GM12878 (cell line): ENCODE results near the gene THRA. TPM values are rescaled to one million over a fixed set of nuclear protein-coding genes. Genes with fewer than 3 reads are reported as not detected.

Experiments used
- ATAC-seq: fragments of 200-7000 bp; cut with Tn5 transposase; 3 replicates; pipeline ENCODE4 v1.9.1; 2020; ENCODE audit warnings: mild to moderate bottlenecking, moderate library complexity
- BruUV-seq: library from RNA; stranded (reverse); fragments of 400-500 nt; replicated peaks from 2 replicates; lab custom pipeline; 2021; lab: Mats Ljungman, UMichigan
- CTCF ChIA-PET: fragments of 300-600 bp; sonication (Branson Sonifier 250); formaldehyde crosslinking; extraction: SDS; loops from one replicate; lab custom pipeline; 2021; ENCODE audit warnings: inconsistent platforms; lab: Yijun Ruan, JAX
- POLR2A ChIA-PET: fragments of 350-600 bp; formaldehyde crosslinking; extraction: SDS; loops from one replicate; lab custom pipeline; 2021; ENCODE audit warnings: inconsistent platforms; lab: Charles Lee
- RAD21 ChIA-PET: fragments of 300-600 bp; sonication (Branson Sonifier 250); formaldehyde crosslinking; loops from one replicate; lab custom pipeline; 2023; ENCODE audit warnings: antibody characterized with exemption; ENCODE audit not compliant: unreplicated experiment; lab: Charles Lee
- SMC1A ChIA-PET: fragments of 300-600 bp; sonication (Branson Sonifier 250); formaldehyde crosslinking; loops from one replicate; lab custom pipeline; 2023; ENCODE audit not compliant: unreplicated experiment, uncharacterized antibody; lab: Charles Lee
- DNase-seq: peaks from one replicate; pipeline ENCODE4 v3.0.0-alpha.2; 2011; ENCODE audit warnings: low read depth, low spot score
- FAIRE-seq: peaks from 3 replicates; lab custom pipeline; 2011; peaks lifted over from hg19 to GRCh38; lab: Jason Lieb, UNC
- H2AFZ ChIP-seq: 2 replicates; pipeline ENCODE4 v1.6.0; 2011; ENCODE audit warnings: low read depth, low read length, control low read depth; ENCODE audit not compliant: control insufficient read depth
- H3K27ac ChIP-seq: 2 replicates; pipeline ENCODE4 v1.5.1; 2011; ENCODE audit warnings: control low read depth; ENCODE audit not compliant: control insufficient read depth, insufficient read depth
- H3K27me3 ChIP-seq, 2 experiments: replicated peaks in 1 of 2; 2 replicates each; pipeline versions ENCODE4 v1.6.0 to v1.6.1; 2011; ENCODE audit warnings: low read length in 1 of 2; ENCODE audit not compliant: control insufficient read depth in 2 of 2, insufficient read depth in 2 of 2
- H3K36me3 ChIP-seq, 2 experiments: 2 replicates each; pipeline ENCODE4 v1.5.1; 2011; ENCODE audit warnings: low read length in 1 of 2; ENCODE audit not compliant: control insufficient read depth in 2 of 2, insufficient read depth in 2 of 2
- H3K4me1 ChIP-seq: 2 replicates; pipeline ENCODE4 v1.6.1; 2011; ENCODE audit warnings: mild to moderate bottlenecking, low read length, moderate library complexity, mixed read lengths; ENCODE audit not compliant: control insufficient read depth, insufficient read depth
- H3K4me2 ChIP-seq: 2 replicates; pipeline ENCODE4 v1.6.0; 2011; ENCODE audit warnings: control low read depth; ENCODE audit not compliant: control insufficient read depth, insufficient read depth
- H3K4me3 ChIP-seq: fragments of 200-600 bp; sonication (generic); 2 replicates; pipeline ENCODE4 v1.5.1; 2016
- H3K79me2 ChIP-seq: 2 replicates; pipeline ENCODE4 v1.6.0; 2011; ENCODE audit warnings: low read length; ENCODE audit not compliant: control insufficient read depth, insufficient read depth
- H3K9ac ChIP-seq: 2 replicates; pipeline ENCODE4 v1.8.0; 2011; ENCODE audit warnings: low read length, control low read depth, mixed read lengths; ENCODE audit not compliant: control insufficient read depth, insufficient read depth
- H3K9me3 ChIP-seq: replicated peaks from 3 replicates; pipeline ENCODE4 v1.5.1; 2011; ENCODE audit warnings: mild to moderate bottlenecking, low read length; ENCODE audit not compliant: control insufficient read depth, insufficient read depth
- H4K20me1 ChIP-seq: 2 replicates; pipeline ENCODE4 v1.6.0; 2011; ENCODE audit not compliant: control insufficient read depth, insufficient read depth
- BACH1 ChIP-seq: fragments of 450-650 bp; IDR thresholded peaks from 2 replicates; pipeline ENCODE4 v1.6.1; 2017; ENCODE audit warnings: mild to moderate bottlenecking, borderline replicate concordance
- BCL11A ChIP-seq: IDR thresholded peaks from 2 replicates; pipeline ENCODE4 v1.6.1; 2011; ENCODE audit warnings: low read depth, low read length
- BCLAF1 ChIP-seq: fragments of 450-650 bp; IDR thresholded peaks from 2 replicates; pipeline ENCODE4 v1.6.1; 2017; ENCODE audit warnings: antibody characterized with exemption, mild to moderate bottlenecking, moderate library complexity
- BHLHE40 ChIP-seq, 2 experiments: fragments of 450-650 bp in 1 of 2; IDR thresholded peaks; 2 replicates each; pipeline ENCODE4 v1.6.1; 2011 to 2017; ENCODE audit warnings: low read depth in 2 of 2, borderline replicate concordance in 1 of 2, improper control_type of control experiment in 1 of 2, low read length in 1 of 2, mild to moderate bottlenecking in 1 of 2
- BRCA1 ChIP-seq: IDR thresholded peaks from 2 replicates; pipeline ENCODE4 v1.6.1; 2011; ENCODE audit warnings: low read depth, low read length, improper control_type of control experiment
- HDAC2 ChIP-seq: fragments of 200-600 bp; sonication (generic); IDR thresholded peaks from 2 replicates; pipeline ENCODE4 v1.6.1; 2017
- NFYB ChIP-seq: IDR thresholded peaks from 2 replicates; pipeline ENCODE4 v1.6.1; 2011; ENCODE audit warnings: low read depth, mild to moderate bottlenecking, low read length, improper control_type of control experiment, moderate library complexity; ENCODE audit not compliant: insufficient read depth
- RAD21 ChIP-seq: IDR thresholded peaks from 2 replicates; pipeline ENCODE4 v1.6.1; 2011; ENCODE audit warnings: mild to moderate bottlenecking, low read depth, low read length, moderate library complexity; ENCODE audit not compliant: insufficient read depth
- RFX5 ChIP-seq: IDR thresholded peaks from 2 replicates; pipeline ENCODE4 v1.6.1; 2011; ENCODE audit warnings: low read depth, low read length, improper control_type of control experiment
- SRF ChIP-seq, 2 experiments: IDR thresholded peaks; 2 replicates each; pipeline ENCODE4 v1.6.1; 2011; ENCODE audit warnings: low read depth in 2 of 2, low read length in 2 of 2, mild to moderate bottlenecking in 1 of 2, moderate library complexity in 1 of 2
- TAF1 ChIP-seq: IDR thresholded peaks from 2 replicates; pipeline ENCODE4 v1.6.1; 2011; ENCODE audit warnings: mild to moderate bottlenecking, low read depth, low read length, borderline replicate concordance
- YY1 ChIP-seq: IDR thresholded peaks from 2 replicates; pipeline ENCODE4 v1.6.1; 2011; ENCODE audit warnings: low read depth, mild to moderate bottlenecking, low read length
- ZNF24 ChIP-seq: fragments of 450-650 bp; IDR thresholded peaks from 2 replicates; pipeline ENCODE4 v1.6.1; 2017; ENCODE audit warnings: antibody characterized with exemption, mild to moderate bottlenecking
- ZNF384 ChIP-seq: IDR thresholded peaks from 2 replicates; pipeline ENCODE4 v1.6.1; 2012; ENCODE audit warnings: low read depth, mild to moderate bottlenecking, low read length, improper control_type of control experiment, borderline replicate concordance
- WGBS: methylation state at CpG from one replicate; pipeline ENCODE4 v1.1.6; 2016; ENCODE audit warnings: low lambda C conversion rate; ENCODE audit not compliant: insufficient replicate concordance, insufficient coverage; ENCODE audit errors: missing lambda C conversion rate; 5-methylcytosine and 5-hydroxymethylcytosine counted together
- in situ Hi-C: fragments of 300-500 bp; cut with MboI; formaldehyde crosslinking; loops from 9 replicates; pipeline ENCODE4 v1.14.3; 2018; ENCODE audit warnings: mixed read lengths
- intact Hi-C: fragments of 100-400 bp; cut with micrococcal nuclease; formaldehyde crosslinking; loops from one replicate; pipeline ENCODE4 v1.14.2; 2022; ENCODE audit not compliant: unreplicated experiment
- polyA plus RNA-seq, 11 experiments: library from polyadenylated mRNA; depleted of rRNA in 4 of 11; unstranded in 6 of 11; stranded (reverse) in 5 of 11; fragments of >200 nt; fragmentation: Nextera tagmentation in 4 of 11; fragmentation: Illumina TruSeq in 1 of 11; extraction: Ambion mirVana in 4 of 11; extraction: Trizol in 1 of 11; gene quantifications; 1 replicate in 1 of 11; 2 replicates in 10 of 11; pipeline versions ENCODE4 v1.2.1 to v1.2.3, GENCODE V29; 2011 to 2016; ENCODE audit warnings: inconsistent platforms in 2 of 11, missing spikeins in 2 of 11, low read depth in 1 of 11
- total RNA-seq, 4 experiments: library from RNA; depleted of rRNA in 3 of 4; stranded (reverse); fragments of >200 nt in 3 of 4; fragmentation: Illumina TruSeq in 1 of 4; extraction: Trizol in 1 of 4; gene quantifications; 2 replicates each; pipeline versions ENCODE4 v1.2.1 to v1.2.3, GENCODE V29; 2013 to 2021

The THRA gene
- total and polyA plus RNA-seq, 10 of the 15 experiments (the other 5 are each of a cell fraction or from before 2014, with no cell fraction given): 0.03 to 2.0 (median 0.64) TPM

- Histone ChIP-seq H3K9ac (no peak overlapping the region), H3K4me2 (no peak overlapping the region), H3K79me2 (peaks cover 8% of the 10 kb centered on the region), H3K9me3 (no peaks in the 10 kb centered on the region), H3K4me3 (no peak overlapping the region), H2AFZ (no peak overlapping the region), H3K27ac (no peak overlapping the region), H3K36me3 (peaks cover 0 to 6% of the 10 kb centered on the region in 2 experiments; a peak in 3 of 4 replicates), H4K20me1 (no peaks in the 10 kb centered on the region), H3K4me1 (peaks cover 29% of the 10 kb centered on the region), H3K27me3 (no peaks in the 10 kb centered on the region)
- ATAC-seq (no peak), FAIRE-seq (no peak), DNase-seq (no peak)
- RAD21 ChIA-PET: interaction anchor here (0.5 to 1.3 kb wide), 3 partner anchors 18 to 43 kb away, joined by 3 to 6 read pairs (median 4); no protein-coding TSS in a partner anchor
- in situ Hi-C loops: no loop called here
- intact Hi-C loops: no loop called here
- TF ChIP-seq RAD21 (no peak), BHLHE40 (IDR thresholded peaks at IDR 0.05; ENCODE audit: borderline replicate concordance in 1 of 2, low read depth in 2 of 2, low read length in 1 of 2) (no peak), RFX5 (peak; percentile 85)
- SMC1A ChIA-PET: interaction anchor here (10.4 kb wide), 1 partner anchor 18 kb away, joined by 132 read pairs; no protein-coding TSS in a partner anchor
- POLR2A ChIA-PET: interaction anchor here (1.7 kb wide), 1 partner anchor 19 kb away, joined by 4 read pairs; no protein-coding TSS in a partner anchor
- WGBS: 94% methylated on average over 16 of the region's 16 CpGs
- no TSS peak for BruUV-seq
- CTCF ChIA-PET: interaction anchor here (2.3 to 10.6 kb wide), 2 partner anchors 18 kb away, joined by 13 to 176 read pairs; no protein-coding TSS in a partner anchor
These were observed 30.9 kb downstream of the THRA start for GRCh38 chr17:40093580-40094201.

GRCh38 chr17:40094874-40095273, 32.1 kb downstream of the THRA start:
- no peak overlapping the region for H3K9ac ChIP-seq
- CTCF ChIA-PET: interaction anchor here (0.8 to 10.6 kb wide), 5 partner anchors 9 to 73 kb away, joined by 3 to 176 read pairs (median 9); no protein-coding TSS in a partner anchor
- RAD21 ChIA-PET: interaction anchor here (7.7 kb wide), 1 partner anchor 17 kb away, joined by 155 read pairs; no protein-coding TSS in a partner anchor
- no peak overlapping the region for H3K4me3 ChIP-seq
- ATAC-seq (no peak), DNase-seq (no peak), FAIRE-seq (no peak)
- H3K36me3 ChIP-seq: peaks cover 0 to 6% of the 10 kb centered on the region in 2 experiments; a peak in 3 of 4 replicates
- no TSS peak for BruUV-seq
- WGBS: 96% methylated on average over 14 of the region's 14 CpGs
- peaks cover 36% of the 10 kb centered on the region for H3K4me1 ChIP-seq
- H2AFZ ChIP-seq: no peak overlapping the region
- POLR2A ChIA-PET: interaction anchor here (0.6 to 1.7 kb wide), 2 partner anchors 10 to 18 kb away, joined by 4 to 5 read pairs; no protein-coding TSS in a partner anchor
- peaks cover 8% of the 10 kb centered on the region for H3K79me2 ChIP-seq
- H3K9me3 ChIP-seq: no peaks in the 10 kb centered on the region
- no peaks in the 10 kb centered on the region for H3K27me3 ChIP-seq
- intact Hi-C loops: no loop called here
- no peak overlapping the region for H3K4me2 ChIP-seq
- no peaks in the 10 kb centered on the region for H4K20me1 ChIP-seq
- in situ Hi-C loops: no loop called here
- SMC1A ChIA-PET: interaction anchor here (10.4 kb wide), 1 partner anchor 17 kb away, joined by 132 read pairs; no protein-coding TSS in a partner anchor
- no peak overlapping the region for H3K27ac ChIP-seq
- no peak for TF ChIP-seq BCLAF1
- no peak for TF ChIP-seq BRCA1
- no peak for TF ChIP-seq ZNF24
- no peak for TF ChIP-seq BACH1
- no peak for TF ChIP-seq TAF1
- no peak for TF ChIP-seq RFX5
- no peak for TF ChIP-seq HDAC2
- no peak for TF ChIP-seq ZNF384
- TF ChIP-seq YY1: no peak
- TF ChIP-seq BCL11A: no peak
- TF ChIP-seq NFYB: no peak
- TF ChIP-seq SRF (IDR thresholded peaks at IDR 0.05; ENCODE audit: low read depth in 2 of 2, low read length in 2 of 2): no peak
